Stomach (tissue), 9 donors: ENCODE results near the gene CYBA. TPM values are rescaled to one million over a fixed set of nuclear protein-coding genes. Genes with fewer than 3 reads are reported as not detected.

Experiments used
- DNase-seq, 2 donors: peaks; one replicate each; pipeline versions ENCODE4 v3.0.0 to v3.0.0-alpha.2; 2013 to 2019
- H3K27ac ChIP-seq, 5 donors: fragments of 200-600 bp in 4 of 5; sonication (generic) in 4 of 5; one replicate each; pipeline ENCODE4 v1.5.1; 2013 to 2019; ENCODE audit warnings: mild to moderate bottlenecking in 1 of 5, moderate library complexity in 1 of 5
- H3K27me3 ChIP-seq, 3 donors: fragments of 200-600 bp; sonication (generic); one replicate each; pipeline ENCODE4 v1.5.1; 2017 to 2019; ENCODE audit warnings: mixed run types in 1 of 3
- H3K36me3 ChIP-seq, 4 donors: fragments of 200-600 bp; sonication (generic); 1 replicate in 3 of 4; 2 replicates in 1 of 4; pipeline ENCODE4 v1.5.1; 2016 to 2019
- H3K4me1 ChIP-seq, 4 donors: fragments of 200-600 bp; sonication (generic); one replicate each; pipeline ENCODE4 v1.5.1; 2016 to 2019
- H3K4me3 ChIP-seq, 4 donors: fragments of 200-600 bp; sonication (generic) in 3 of 4; one replicate each; pipeline ENCODE4 v1.5.1; 2016 to 2019; ENCODE audit warnings: mild to moderate bottlenecking in 1 of 4
- H3K9me3 ChIP-seq, 4 donors: fragments of 200-600 bp; sonication (generic); one replicate each; pipeline ENCODE4 v1.5.1; 2016 to 2019
- CTCF ChIP-seq, 7 experiments: fragments of 450-650 bp in 4 of 7; fragments of 200-600 bp in 3 of 7; sonication (generic) in 3 of 7; IDR thresholded peaks; one replicate each; pipeline ENCODE4 v1.5.1; 2016 to 2019; ENCODE audit warnings: antibody characterized with exemption in 7 of 7, control low read depth in 2 of 7, mild to moderate bottlenecking in 1 of 7
- EP300 ChIP-seq: sonication (generic); formaldehyde crosslinking; IDR thresholded peaks from one replicate; pipeline ENCODE4 v1.6.1; 2017; ENCODE audit warnings: antibody characterized with exemption
- POLR2A ChIP-seq, 4 donors: fragments of 450-650 bp; IDR thresholded peaks; one replicate each; pipeline ENCODE4 v1.6.1; 2016; ENCODE audit warnings: antibody characterized with exemption in 4 of 4, control low read depth in 2 of 4, mild to moderate bottlenecking in 1 of 4, moderate library complexity in 1 of 4
- POLR2AphosphoS5 ChIP-seq, 3 donors: sonication (generic); formaldehyde crosslinking; IDR thresholded peaks; one replicate each; pipeline ENCODE4 v1.6.1; 2016; ENCODE audit warnings: antibody characterized with exemption in 3 of 3
- WGBS, 5 donors: extraction: QIAGEN DNeasy Blood & Tissue Kit in 3 of 5; methylation state at CpG; one replicate each; pipeline versions ENCODE4 v1.1.5 to v1.1.7; 2013 to 2018; 5-methylcytosine and 5-hydroxymethylcytosine counted together
- intact Hi-C: fragments of 100-400 bp; cut with DNase I; formaldehyde crosslinking; loops from one replicate; pipeline ENCODE4 v1.15.1; 2023; ENCODE audit warnings: low total_unique reads
- polyA plus RNA-seq, 3 donors: library from polyadenylated mRNA; stranded (reverse); fragments of 200-250 nt; gene quantifications; one replicate each; pipeline ENCODE4 v1.2.3, GENCODE V29; 2013
- total RNA-seq, 5 donors: library from RNA; depleted of rRNA; stranded (reverse); fragments of >200 nt; gene quantifications; one replicate each; pipeline versions ENCODE4 v1.1.0 to v1.2.3, GENCODE V29; 2014 to 2016
- donor health status: healthy with polysubstance abuse.
- donor health status: Bipolar disorder and iron deficiency.
- donor health status: healthy.

CYBA gene
- total and polyA plus RNA-seq, 8 donors: 21.0 to 480 (median 162) TPM

GRCh38 chr16:88658714-88659113, 7.9 kb upstream of the CYBA start:
- intact Hi-C loops: no loop called here
- Histone ChIP-seq H3K4me1 (peaks cover 7 to 27% (median 16%) of the 10 kb centered on the region in 4 donors), H3K27ac (no peak overlapping the region), H3K9me3 (no peaks in the 10 kb centered on the region), H3K36me3 (peaks cover 8 to 49% (median 46%) of the 10 kb centered on the region in 4 donors), H3K27me3 (no peaks in the 10 kb centered on the region), H3K4me3 (no peak overlapping the region)
- no peak for DNase-seq
- TF ChIP-seq POLR2AphosphoS5 (IDR thresholded peaks at IDR 0.05): no peak
- 88 to 94% (median 91%) methylated on average over 11 to 15 of the region's 15 CpGs for WGBS, 5 donors

- Histone ChIP-seq H3K27ac (no peak overlapping the region), H3K9me3 (no peaks in the 10 kb centered on the region), H3K27me3 (no peaks in the 10 kb centered on the region), H3K4me1 (peaks cover 6 to 22% (median 10%) of the 10 kb centered on the region in 4 donors), H3K4me3 (no peak overlapping the region), H3K36me3 (peaks cover 8 to 62% (median 56%) of the 10 kb centered on the region in 4 donors)
- DNase-seq: no peak
- intact Hi-C loops: no loop called here
- no peak for TF ChIP-seq POLR2A (IDR thresholded peaks at IDR 0.05)
- no peak for TF ChIP-seq EP300
- TF ChIP-seq CTCF (IDR thresholded peaks at IDR 0.05): no peak
- no peak for TF ChIP-seq POLR2AphosphoS5 (IDR thresholded peaks at IDR 0.05)
- 88 to 93% (median 91%) methylated on average over 8 to 19 of the region's 19 CpGs for WGBS, 5 donors
Observed at GRCh38 chr16:88657371-88657770, 6.5 kb upstream of the CYBA start.

GRCh38 chr16:88656291-88656980, 5.6 kb upstream of the CYBA start:
- no peak overlapping the region for H3K27ac ChIP-seq
- intact Hi-C loops: no loop called here
- H3K9me3 ChIP-seq: no peaks in the 10 kb centered on the region
- H3K27me3 ChIP-seq: no peaks in the 10 kb centered on the region
- peaks cover 7 to 19% (median 9%) of the 10 kb centered on the region in 4 donors for H3K4me1 ChIP-seq
- 78 to 91% (median 87%) methylated on average over 17 to 25 of the region's 25 CpGs for WGBS, 5 donors
- no peak overlapping the region for H3K4me3 ChIP-seq
- TF ChIP-seq POLR2AphosphoS5 (IDR thresholded peaks at IDR 0.05) (no peak), CTCF (IDR thresholded peaks at IDR 0.05) (no peak), EP300 (no peak), POLR2A (IDR thresholded peaks at IDR 0.05) (no peak)
- DNase-seq: no peak
- peaks cover 8 to 65% (median 57%) of the 10 kb centered on the region in 4 donors for H3K36me3 ChIP-seq

GRCh38 chr16:88655733-88656281, 5.0 kb upstream of the CYBA start:
- Histone ChIP-seq H3K4me3 (no peak overlapping the region), H3K36me3 (peaks cover 8 to 65% (median 57%) of the 10 kb centered on the region in 4 donors), H3K27ac (no peak overlapping the region), H3K4me1 (peaks cover 11 to 19% (median 13%) of the 10 kb centered on the region in 4 donors), H3K27me3 (no peaks in the 10 kb centered on the region), H3K9me3 (no peaks in the 10 kb centered on the region)
- intact Hi-C loops: no loop called here
- TF ChIP-seq POLR2A (IDR thresholded peaks at IDR 0.05) (no peak), CTCF (IDR thresholded peaks at IDR 0.05) (no peak), EP300 (no peak), POLR2AphosphoS5 (IDR thresholded peaks at IDR 0.05) (no peak)
- DNase-seq: no peak
- 91 to 96% (median 93%) methylated on average over 11 to 29 of the region's 29 CpGs for WGBS, 5 donors
